Stimulated activated CD8-positive, alpha-beta memory T cell treated with anti-CD3 and anti-CD28 coated beads, Interleukin-15, amount 100 ng/mL, for 1 hour (primary cell): ENCODE measurements around the gene PDGFD.

ENCODE experiments used
- DNase-seq: peaks from one replicate; pipeline ENCODE4 v3.0.0-alpha.2; 2020; ENCODE audit warnings: low read depth

Gene PDGFD

DNA sequence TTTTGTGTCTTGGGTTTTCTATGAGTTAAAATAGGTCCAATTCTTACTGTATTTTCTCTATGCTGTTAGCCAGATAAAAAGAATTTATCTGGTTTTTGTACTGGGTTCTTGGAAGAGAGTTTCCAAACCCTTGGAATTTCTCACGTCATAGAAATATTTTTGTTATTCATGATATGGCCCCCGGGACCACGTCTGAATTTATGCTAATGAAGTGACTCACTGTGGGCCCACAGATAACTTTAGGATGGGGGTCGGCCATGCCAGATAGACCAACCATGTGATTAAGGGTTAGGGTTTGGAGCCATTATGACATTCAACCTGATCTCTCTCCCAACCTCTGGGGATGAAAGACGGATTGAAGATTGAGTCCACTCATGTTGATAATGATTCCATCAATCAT, 163.1 kb downstream of the PDGFD start:
- DNase-seq = no peak

DNA sequence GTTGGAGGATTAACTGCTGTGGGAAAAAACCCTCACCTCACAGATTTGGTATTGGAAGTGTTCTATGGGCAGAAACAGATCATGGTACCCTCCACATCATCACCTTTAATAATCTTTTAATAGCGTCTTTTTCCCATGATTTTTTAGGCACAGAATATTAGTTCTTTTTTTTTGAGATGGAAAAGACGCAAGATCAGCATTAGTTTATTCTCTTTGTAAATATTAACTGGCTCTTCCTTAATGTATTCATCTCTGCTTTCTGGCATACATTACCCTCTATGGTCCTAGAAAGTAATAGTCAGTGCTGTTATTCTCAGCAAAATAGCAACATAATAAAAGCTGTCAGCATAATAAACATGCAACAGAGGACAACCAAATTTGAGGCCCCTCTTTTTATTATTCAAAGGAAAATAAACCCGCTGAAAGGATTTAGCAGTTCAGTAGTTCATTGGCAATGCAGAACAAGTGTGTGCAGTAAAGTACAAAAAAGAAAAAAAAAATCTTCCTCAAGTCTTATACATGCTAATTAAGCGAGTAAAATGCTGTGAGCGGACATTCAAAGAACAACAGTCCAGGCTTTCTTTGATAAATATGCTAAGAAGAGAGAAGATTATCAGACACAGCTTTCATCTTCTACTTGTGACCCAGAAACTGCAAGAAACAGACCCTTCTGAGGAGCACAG, 165.0 kb downstream of the PDGFD start:
- DNase-seq = no peak

DNA sequence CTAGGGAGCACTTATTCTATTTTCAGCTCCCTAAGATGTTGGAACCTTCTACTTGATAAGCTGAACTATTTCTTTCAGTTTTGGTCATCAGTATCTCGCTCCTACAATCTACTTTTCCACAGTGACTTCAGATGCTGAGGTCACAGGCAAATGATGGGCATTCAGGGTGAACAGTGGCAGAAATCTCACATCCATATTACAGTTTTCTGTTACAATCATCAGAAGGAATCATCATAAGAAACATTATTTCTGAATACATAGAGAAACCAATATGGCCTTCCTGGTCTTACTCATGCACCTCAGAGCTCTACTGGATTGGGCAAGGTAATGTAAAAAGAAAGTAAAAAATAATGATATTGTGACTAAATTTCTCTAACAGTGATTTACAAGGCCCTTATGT, 166.9 kb downstream of the PDGFD start:
- no peak for DNase-seq

DNA sequence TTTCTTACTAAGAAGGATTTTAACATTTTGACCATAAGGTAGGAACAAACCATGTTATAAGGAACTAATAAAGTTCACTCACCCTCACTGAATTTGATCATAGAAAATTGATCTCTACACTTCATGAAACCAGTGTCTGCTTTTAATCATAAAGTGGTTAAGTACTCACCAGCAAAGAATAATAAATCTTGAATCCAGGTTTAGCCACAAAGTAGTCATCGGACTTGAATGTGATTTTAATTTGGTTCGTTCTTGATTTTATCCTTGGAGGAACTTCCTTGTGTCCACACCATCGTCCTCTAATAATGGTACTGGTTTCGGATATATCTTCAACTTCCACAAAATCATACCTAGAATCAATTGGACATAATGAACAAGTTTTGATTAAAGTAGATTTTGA, 168.1 kb downstream of the PDGFD start:
- DNase-seq = no peak

DNA sequence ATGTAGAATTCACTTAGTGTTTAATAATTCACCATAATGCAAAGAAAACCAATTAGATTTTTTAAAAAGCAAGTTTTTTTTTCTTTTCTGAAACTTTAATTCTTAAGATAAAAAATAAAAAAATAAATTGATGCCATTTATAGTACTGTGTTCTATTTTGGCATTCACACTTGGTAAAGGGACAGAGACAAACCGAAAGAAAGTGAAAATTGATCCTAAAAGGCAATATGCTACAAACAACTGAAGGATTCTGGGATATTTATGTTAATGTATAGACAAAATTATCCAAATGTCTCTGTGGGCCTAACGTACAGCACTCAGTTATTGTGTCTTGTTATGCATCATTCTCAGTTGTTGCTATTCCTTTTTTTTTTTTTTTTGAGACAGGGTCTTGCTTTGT, 169.4 kb downstream of the PDGFD start:
- no peak for DNase-seq

DNA sequence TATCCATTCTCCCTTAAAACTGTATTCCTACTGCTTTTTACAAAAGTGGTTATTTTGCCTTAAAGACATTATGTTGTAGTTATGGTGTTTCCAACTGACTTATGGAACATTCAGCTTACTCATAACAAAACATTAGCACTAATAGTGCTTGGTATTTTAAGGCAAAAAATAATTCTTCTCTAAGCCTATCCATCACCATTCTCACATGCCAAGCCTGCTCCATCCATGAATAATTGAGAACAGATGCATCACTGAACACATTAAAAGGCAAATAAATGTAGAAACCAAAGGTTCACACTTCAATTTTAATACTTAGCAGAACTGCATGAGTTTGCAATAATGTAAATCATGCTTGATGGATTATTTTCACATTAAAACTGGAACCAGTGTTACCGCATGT, 169.9 kb downstream of the PDGFD start:
- DNase-seq = no peak

DNA sequence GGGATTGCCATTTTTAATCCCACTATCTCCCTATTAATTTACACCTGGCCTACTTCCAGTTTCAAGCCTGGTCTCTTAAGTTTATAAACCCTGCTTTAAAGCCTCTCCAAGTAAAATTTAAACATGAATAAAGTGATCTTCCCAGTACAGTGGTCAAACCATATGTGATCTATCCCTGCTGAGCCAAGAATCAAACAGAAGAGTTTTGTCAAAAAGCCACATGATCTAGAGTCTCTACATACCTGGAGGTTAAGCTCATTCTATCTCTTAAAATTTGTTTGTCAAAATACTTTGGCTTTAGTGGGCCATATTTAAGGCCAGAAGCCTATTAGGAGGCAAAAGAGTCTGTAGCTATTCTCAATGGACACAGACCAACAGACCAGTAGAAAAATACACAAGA, 170.4 kb downstream of the PDGFD start:
- no peak for DNase-seq

DNA sequence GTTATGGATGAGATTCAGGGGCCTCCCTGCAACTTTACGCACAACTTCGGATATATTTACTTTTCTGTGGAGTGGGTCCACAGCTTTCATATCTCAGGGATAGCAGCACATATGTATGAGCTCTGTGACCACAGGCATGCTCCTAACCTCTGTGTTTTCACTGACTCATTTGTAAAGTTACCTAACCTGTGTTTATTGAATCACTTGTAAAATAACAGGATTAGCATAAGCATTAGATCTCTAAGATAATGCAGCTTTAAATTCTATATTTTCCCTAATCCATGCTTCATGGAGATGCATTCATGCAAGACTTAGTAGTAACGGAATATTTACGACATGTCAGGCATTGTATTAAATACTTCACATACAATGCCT, 175.4 kb downstream of the PDGFD start:
- no peak for DNase-seq

DNA sequence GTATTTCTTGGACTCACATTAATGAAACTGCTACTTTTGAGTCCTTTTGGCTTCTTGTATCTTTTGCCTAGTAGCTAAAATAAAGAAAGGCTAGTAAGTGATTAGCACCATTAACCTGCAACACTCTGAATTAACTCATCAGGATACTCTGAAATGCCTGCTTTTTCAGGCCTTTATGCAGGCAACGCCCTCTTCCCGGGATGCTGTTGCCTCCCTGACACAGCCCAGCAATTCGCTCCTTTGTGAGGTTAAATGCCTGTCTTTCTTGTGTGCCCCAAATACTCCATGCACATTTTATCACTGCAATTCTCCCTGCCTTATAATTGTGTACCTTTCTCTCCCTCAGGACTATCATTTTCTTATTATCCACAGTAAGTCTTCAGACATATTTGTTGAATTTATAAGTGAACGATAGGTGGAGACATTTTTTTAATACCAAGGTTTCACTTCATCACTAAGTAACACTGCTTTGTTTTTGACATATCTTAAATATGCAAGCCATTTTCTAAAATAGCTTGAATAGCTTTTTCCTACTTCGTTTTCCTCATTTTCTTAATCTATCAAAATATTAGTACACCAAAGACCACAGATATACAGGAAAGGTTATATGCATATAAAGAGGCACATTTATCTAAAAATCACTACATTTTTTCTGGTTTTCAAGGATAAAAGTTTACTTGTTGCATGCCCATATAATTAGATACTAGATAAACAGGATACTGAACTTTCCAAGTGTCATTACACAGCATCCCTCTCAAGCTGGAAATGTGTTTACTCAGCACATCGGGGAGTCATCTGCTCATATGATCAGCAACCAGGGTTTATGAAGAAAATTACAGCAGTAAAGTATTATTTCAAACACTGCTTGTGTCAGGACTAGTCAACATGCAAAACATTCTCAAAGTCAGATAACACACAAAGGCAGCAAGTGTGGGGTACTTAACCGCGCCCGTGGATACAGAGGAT, 176.0 kb downstream of the PDGFD start:
- DNase-seq = no peak

DNA sequence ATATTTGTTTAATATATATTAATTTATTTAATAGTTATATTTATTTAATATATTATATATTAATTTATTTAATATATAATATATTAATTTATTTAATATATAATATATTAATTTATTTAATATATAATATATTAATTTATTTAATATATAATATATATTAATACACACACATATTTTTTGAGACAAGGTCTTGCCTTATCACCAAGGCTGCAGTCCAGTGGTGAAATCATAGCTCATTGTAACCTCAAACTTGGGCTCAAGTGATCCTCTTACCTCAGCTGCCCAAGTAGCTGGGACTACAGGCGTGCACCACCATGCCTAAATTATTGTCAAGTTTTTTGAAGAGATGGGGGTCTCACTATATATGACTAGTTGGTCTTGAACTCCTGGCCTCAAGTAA, 178.9 kb downstream of the PDGFD start:
- no peak for DNase-seq

DNA sequence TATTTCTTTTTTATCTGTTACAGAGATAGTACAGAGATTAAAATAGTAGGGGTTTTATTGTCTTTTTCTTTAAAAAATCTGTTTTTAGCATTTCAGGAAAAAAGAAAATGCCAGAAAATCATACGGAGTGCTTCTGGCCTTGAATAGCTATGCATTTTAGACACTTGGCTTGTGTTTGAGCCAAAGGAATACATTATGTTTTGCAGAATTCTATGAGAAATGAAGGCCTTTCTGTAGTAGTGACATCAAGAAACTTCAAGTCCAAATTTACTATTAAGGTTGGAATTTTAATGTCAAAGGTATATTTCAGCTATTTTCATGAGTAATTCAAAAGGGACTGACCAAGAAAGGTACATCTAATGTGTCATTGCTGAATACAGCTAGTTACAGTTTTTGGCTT, 183.8 kb downstream of the PDGFD start:
- no peak for DNase-seq

DNA sequence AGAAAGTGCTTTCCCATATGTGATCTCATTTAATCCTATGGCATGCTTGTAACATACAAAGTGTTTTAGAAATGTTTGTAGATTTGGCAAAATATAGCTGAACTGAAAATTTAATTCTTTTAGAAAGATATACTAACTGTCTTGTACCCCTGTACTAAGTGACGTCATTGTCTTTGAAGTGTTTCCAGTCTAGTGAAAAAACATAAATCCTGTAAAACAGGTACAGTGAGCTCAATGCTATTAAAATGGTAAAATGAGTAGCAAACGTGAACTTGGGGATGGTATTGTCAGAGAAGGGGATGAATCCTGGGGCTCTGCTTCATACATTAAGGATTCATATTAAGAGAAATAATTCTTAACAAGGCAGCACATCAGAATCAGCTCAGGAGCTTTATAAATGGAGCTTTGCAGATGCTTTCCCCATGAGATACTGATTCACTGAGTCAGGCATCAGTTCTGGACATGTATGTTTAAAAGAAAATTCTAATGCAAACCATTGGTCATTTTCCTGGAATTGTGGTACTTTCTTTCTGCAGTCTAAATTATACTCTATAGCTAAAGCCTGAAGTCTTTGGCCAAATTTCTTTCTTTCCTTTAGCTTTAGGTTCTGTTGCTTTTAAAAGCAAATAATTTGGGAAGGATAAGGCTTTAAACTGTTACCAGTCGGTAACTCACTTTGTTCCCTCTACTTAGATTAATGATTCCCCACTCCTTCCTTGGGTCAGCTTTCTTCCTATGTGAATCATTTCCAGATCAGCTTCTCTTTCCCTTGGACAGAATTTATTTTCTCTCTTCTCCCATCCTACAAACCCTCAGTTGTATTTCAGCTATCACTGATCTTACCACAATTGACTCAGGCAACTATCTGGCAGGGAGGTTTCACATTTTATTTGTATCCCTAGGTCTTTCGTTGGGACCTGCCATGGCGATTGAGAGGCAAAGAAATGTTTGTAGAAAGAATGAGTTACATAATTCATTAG, 185.0 kb downstream of the PDGFD start:
- DNase-seq = no peak

DNA sequence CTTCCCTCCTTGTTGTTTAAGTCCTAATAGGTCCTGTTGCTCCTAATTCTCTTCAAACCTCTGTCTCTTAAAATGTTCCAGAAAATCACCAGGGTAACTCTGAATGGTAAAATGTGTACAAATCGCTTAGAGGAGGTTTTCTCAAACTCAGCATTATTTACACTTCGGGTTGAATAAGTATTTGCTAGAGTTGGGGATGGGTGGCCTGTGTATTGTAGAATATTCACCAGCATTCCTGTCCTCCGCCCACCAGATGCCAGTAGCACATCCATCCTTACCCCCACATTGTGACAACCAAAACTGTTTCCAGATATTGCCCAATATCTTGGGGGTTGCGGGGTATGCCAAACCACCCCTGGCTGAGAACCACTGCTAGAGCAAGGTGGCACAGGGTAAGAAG, 191.9 kb downstream of the PDGFD start:
- DNase-seq = no peak

DNA sequence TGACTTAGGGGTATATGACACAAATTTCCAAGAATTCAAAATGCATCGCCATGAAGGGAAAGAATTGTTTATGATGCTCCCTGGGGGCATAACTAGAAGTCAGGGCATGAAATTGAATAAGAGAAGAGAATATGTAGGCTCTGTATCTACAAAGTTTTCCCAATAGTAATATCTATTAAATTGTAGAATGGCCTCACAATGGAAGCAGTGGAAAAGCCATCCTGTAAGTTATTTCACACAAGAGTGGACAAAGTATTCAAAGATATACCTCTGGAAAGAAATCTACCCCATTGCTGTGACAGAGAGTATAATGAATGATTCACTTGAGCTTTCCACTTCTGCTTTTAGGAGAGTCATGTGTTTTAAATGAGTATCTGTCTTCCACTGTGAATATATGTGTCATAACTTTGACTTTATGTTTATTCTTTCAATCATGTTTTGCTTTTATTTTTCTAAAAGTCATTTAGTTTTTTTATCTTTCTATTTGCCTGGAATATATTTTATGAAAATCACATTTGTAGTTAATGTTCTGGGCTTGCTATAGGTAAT, 193.2 kb downstream of the PDGFD start:
- no peak for DNase-seq

DNA sequence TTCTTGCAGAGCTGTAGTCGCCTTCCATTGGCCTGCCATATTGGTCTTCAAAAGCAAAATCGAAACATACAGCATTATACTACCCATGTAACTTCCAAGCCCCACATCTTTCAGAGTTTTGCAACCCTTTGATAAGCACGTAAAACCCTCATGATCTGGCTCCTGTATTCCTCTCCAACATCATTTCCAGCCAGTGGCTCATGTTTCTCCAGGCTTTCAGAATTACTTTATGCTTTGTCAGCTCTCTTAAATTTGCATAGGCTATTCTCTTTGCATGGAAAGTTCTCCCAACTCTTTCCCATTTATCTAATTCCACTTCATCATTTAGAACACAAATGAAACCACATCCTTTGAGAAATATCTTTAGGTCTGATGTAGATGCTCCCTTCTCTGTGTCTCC, 195.3 kb downstream of the PDGFD start:
- no peak for DNase-seq

DNA sequence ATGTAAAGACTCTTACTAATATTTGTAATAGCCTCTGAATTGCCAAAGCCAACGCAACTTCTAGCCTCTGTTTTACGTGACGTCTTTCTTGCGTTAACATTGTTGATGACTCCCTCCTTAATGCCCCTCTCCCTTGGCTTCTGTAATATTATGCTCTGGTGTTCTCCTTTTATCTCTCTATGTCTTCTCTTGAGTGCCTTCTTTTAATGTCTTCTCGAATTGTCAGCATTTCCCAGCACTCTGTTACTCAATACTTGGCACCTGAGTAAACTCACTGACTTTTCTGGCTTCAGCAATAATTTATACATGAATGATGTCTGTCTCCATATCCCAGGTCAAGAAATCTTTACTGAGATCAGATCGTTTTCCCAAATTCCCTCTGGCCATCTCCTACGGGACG, 196.0 kb downstream of the PDGFD start:
- no peak for DNase-seq

DNA sequence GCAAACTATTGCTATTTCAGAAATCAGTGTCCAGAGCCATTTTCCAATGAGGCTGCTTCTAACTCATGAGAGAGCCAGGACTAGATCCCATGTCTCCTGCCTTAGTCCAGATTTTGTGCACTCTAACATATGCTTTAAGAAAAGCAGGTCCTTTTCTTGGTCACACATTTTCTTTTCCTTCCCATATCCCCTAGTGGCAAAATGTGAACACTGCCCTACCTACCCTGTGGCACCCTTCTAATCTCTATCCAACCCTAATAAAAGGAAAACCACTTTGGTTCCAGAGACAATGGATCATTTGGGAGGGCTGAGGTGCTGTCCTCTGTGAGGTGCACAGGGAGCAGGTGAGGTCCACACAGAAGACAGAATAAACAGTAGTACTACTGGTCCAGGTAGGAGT, 199.6 kb downstream of the PDGFD start:
- no peak for DNase-seq

DNA sequence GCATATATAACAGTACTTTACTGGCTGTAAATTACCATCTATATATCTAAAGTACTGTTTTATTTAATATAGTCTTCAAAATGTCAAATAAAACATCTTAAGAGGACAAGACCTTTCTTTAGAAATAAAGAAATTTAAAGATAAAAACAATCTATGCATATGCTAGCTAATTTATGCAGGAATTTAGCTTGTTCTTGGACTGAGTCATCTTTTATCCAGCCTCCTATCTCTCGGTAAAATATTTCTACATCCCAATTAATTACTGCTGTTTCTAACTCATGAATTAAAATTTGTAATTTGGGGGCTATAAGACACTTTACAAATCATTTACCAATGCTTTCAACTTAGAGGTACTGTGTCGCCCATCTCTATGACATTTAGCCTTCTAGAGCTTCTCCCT, 200.3 kb downstream of the PDGFD start:
- no peak for DNase-seq

DNA sequence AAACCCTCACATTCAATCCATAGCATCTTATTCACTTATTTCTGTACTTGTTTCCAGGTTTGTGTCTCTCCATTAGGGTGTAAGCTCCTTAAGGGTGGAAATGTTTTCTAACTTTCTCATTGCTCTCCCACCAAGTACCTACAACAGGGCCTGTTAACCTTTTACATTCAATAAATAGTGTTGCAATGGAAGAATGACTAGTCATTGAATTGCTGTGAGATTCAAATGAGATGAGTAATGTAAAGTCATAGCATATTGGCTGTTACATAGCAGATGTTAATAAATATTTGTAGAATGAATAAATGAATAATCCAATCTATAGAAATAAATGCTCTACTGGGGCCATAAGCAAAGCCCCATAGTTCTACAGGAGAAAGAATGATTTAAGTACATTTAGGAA, 202.9 kb downstream of the PDGFD start:
- no peak for DNase-seq

DNA sequence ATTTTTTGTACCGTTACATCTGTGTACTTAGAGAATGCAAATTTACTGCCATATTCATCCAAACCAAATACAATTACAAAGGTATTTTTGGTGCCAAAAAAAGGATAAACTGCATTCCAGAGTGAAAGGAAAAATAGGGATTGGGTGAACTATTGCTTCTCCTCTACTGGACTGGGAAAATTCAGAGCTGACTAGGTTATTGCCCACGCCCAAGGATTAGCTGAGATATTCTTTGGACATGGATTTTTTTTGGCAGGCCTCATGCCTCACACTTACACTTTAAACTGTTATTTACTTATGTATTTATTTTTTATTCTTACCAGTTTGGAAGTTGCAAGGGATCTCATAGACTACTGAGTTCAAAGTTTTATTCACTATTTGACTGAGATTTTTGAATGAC, 203.8 kb downstream of the PDGFD start:
- DNase-seq = no peak

DNA sequence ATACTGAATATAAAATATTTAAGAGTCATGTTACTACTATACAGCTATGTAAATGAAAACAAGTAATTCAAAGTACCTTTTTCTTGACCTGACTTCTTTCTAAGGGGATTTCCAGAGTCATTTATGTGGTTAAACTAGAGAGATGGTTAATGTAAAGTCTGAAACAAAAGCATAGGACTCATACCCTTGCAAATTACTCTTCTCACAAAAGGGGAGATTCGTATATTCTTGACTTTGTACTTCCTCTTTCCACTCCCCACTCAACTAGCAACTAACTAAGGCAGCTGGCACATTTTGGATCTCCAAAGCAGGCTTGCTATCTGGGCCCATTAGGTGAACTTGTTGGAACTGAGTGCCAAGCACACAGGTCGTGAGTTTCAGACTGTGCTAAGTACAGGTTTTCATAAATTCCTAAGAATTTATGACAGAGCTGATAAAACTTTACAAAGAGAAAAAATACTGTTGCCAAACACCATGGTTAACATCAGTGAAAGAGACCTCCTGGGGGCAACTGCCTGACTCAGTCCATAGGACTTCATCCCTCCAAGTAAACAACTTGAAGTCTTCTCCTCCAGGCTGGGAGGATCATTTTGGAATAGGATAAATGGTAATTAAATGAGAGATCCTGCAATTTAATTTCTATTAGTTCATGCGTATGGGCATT, 204.5 kb downstream of the PDGFD start:
- no peak for DNase-seq
